RWPE1 (cell line): ENCODE measurements around the gene LCE2D.

Experiments used
- CTCF ChIA-PET: fragments of 350-600 bp; sonication (Branson Sonifier 250); formaldehyde crosslinking; extraction: SDS; loops from one replicate; lab custom pipeline; 2021; lab: Yijun Ruan, JAX
- POLR2A ChIA-PET: fragments of 400-600 bp; formaldehyde crosslinking; extraction: SDS; loops from one replicate; lab custom pipeline; 2020; ENCODE audit warnings: antibody characterized with exemption; ENCODE audit not compliant: low non-redundant PET; lab: Yijun Ruan, JAX
- DNase-seq: peaks from one replicate; pipeline ENCODE4 v3.0.0; 2012; ENCODE audit warnings: low spot score
- H3K27ac ChIP-seq: fragments of 450-650 bp; 2 replicates; pipeline ENCODE4 v1.5.1; 2017
- CTCF ChIP-seq: fragments of 450-650 bp; conservative IDR thresholded peaks from 2 replicates; pipeline ENCODE4 v1.5.1; 2017; ENCODE audit warnings: low read depth, mild to moderate bottlenecking

Gene LCE2D

GRCh38 chr1:152630596-152630995 is 32.6 kb upstream of the LCE2D start:
- TF ChIP-seq CTCF: no peak
- H3K27ac ChIP-seq: no peak overlapping the region
- DNase-seq: no peak
- ChIA-PET POLR2A (no interaction called here), CTCF (interaction anchor here (0.6 to 0.9 kb wide), 3 partner anchors 9 to 97 kb away, joined by 4 to 8 read pairs (median 4); no protein-coding TSS in a partner anchor)

- no peak for TF ChIP-seq CTCF
- POLR2A ChIA-PET: no interaction called here
- CTCF ChIA-PET: interaction anchor here (0.6 kb wide), 1 partner anchor 239 kb away, joined by 5 read pairs; no protein-coding TSS in a partner anchor
- no peak overlapping the region for H3K27ac ChIP-seq
- DNase-seq: no peak
These were observed 22.8 kb upstream of the LCE2D start for GRCh38 chr1:152640351-152640750.

GRCh38 chr1:152643945-152644344 is 19.2 kb upstream of the LCE2D start:
- TF ChIP-seq CTCF: no peak
- DNase-seq: no peak
- ChIA-PET POLR2A (no interaction called here), CTCF (interaction anchor here (0.6 kb wide), 1 partner anchor 227 kb away, joined by 3 read pairs; no protein-coding TSS in a partner anchor)
- H3K27ac ChIP-seq: no peak overlapping the region

GRCh38 chr1:152645146-152645545 is 18.0 kb upstream of the LCE2D start:
- POLR2A ChIA-PET: no interaction called here
- TF ChIP-seq CTCF: no peak
- H3K27ac ChIP-seq: no peak overlapping the region
- DNase-seq: no peak
- CTCF ChIA-PET: interaction anchor here (0.5 kb wide), 1 partner anchor 494 kb away, joined by 3 read pairs; no protein-coding TSS in a partner anchor

- H3K27ac ChIP-seq: no peak overlapping the region
- ChIA-PET CTCF (no interaction called here), POLR2A (no interaction called here)
- no peak for DNase-seq
- no peak for TF ChIP-seq CTCF
These were observed 16.5 kb upstream of the LCE2D start for GRCh38 chr1:152646656-152647055.

- no peak overlapping the region for H3K27ac ChIP-seq
- ChIA-PET CTCF (interaction anchor here (0.5 to 3.6 kb wide), 29 partner anchors 9 to 1693 kb away, joined by 3 to 17 read pairs (median 4); partner anchors contain the start of genes LCE2A and LCE2D), POLR2A (no interaction called here)
- TF ChIP-seq CTCF: peak; percentile 82
- peak; percentile 55 for DNase-seq
These were observed 9.1 kb upstream of the LCE2D start for GRCh38 chr1:152654110-152654509.
